IPS DF 6.9 (cell line): ENCODE data around the gene KAT2B.
A peak's percentile ranks its signal among the peaks of the same experiment; 100 is the strongest.
"Not testable (repeated sequence)": the region's sequence is repeated elsewhere in the genome, so short reads cannot be mapped to it uniquely, and the experiment has no call there.

Experiments used
- DNase-seq: peaks from one replicate; pipeline ENCODE4 v3.0.0-alpha.2; 2013; ENCODE audit warnings: low read depth, low spot score
- H3K27ac ChIP-seq: one replicate; pipeline ENCODE4 v1.5.1; 2013; ENCODE audit warnings: low read length, control low read depth
- H3K27me3 ChIP-seq: 2 replicates; pipeline ENCODE4 v1.6.1; 2013; ENCODE audit warnings: mild to moderate bottlenecking, low read length; ENCODE audit not compliant: control insufficient read depth, insufficient read depth
- H3K36me3 ChIP-seq: 2 replicates; pipeline ENCODE4 v1.6.1; 2013; ENCODE audit warnings: low read length; ENCODE audit not compliant: control insufficient read depth, insufficient read depth
- H3K4me1 ChIP-seq: 2 replicates; pipeline ENCODE4 v1.6.1; 2013; ENCODE audit warnings: low read length; ENCODE audit not compliant: control insufficient read depth, insufficient read depth
- H3K4me3 ChIP-seq: 2 replicates; pipeline ENCODE4 v1.5.1; 2013; ENCODE audit warnings: mild to moderate bottlenecking, low read length
- H3K9me3 ChIP-seq: 2 replicates; pipeline ENCODE4 v1.6.1; 2013; ENCODE audit warnings: low read length, inconsistent platforms; ENCODE audit not compliant: control insufficient read depth, insufficient read depth
- WGBS: extraction: QIAGEN DNeasy Blood & Tissue Kit; methylation state at CpG from one replicate; pipeline ENCODE4 v1.1.7; 2013; ENCODE audit warnings: mixed read lengths, missing lambda C conversion rate; ENCODE audit not compliant: insufficient read length, insufficient coverage; 5-methylcytosine and 5-hydroxymethylcytosine counted together

KAT2B gene

GRCh38 chr3:20041197-20041780 lies 1.0 kb downstream of the KAT2B start:
- Histone ChIP-seq H3K36me3 (no peaks in the 10 kb centered on the region), H3K27me3 (no peaks in the 10 kb centered on the region), H3K4me3 (peak overlapping the region; percentile 84; the same call in 1 of the 2 replicates), H3K9me3 (no peaks in the 10 kb centered on the region; the same call in 1 of the 2 replicates), H3K27ac (no peak overlapping the region), H3K4me1 (no peaks in the 10 kb centered on the region)
- no CpG with 5 or more reads among the region's 28 CpGs for WGBS
- DNase-seq = no peak

GRCh38 chr3:20042331-20042730 lies 2.1 kb downstream of the KAT2B start:
- Histone ChIP-seq H3K27ac (no peak overlapping the region), H3K9me3 (no peaks in the 10 kb centered on the region; the same call in 1 of the 2 replicates), H3K36me3 (no peaks in the 10 kb centered on the region), H3K4me3 (no peak overlapping the region), H3K4me1 (no peaks in the 10 kb centered on the region), H3K27me3 (no peaks in the 10 kb centered on the region)
- DNase-seq = no peak
- no CpG with 5 or more reads among the region's 5 CpGs for WGBS

GRCh38 chr3:20043396-20043795 lies 3.1 kb downstream of the KAT2B start:
- no peaks in the 10 kb centered on the region for H3K27me3 ChIP-seq
- no peak overlapping the region for H3K27ac ChIP-seq
- no CpG with 5 or more reads among the region's 4 CpGs for WGBS
- no peaks in the 10 kb centered on the region for H3K36me3 ChIP-seq
- H3K4me1 ChIP-seq = no peaks in the 10 kb centered on the region
- no peak overlapping the region for H3K4me3 ChIP-seq
- no peak for DNase-seq
- H3K9me3 ChIP-seq = no peaks in the 10 kb centered on the region

- no peak overlapping the region for H3K4me3 ChIP-seq
- no peak for DNase-seq
- H3K27me3 ChIP-seq = no peaks in the 10 kb centered on the region
- H3K4me1 ChIP-seq = no peaks in the 10 kb centered on the region
- H3K27ac ChIP-seq = no peak overlapping the region
- H3K9me3 ChIP-seq = no peaks in the 10 kb centered on the region
- WGBS = no CpG with 5 or more reads among the region's 4 CpGs
- no peaks in the 10 kb centered on the region for H3K36me3 ChIP-seq
Measured at GRCh38 chr3:20043825-20044224, 3.6 kb downstream of the KAT2B start.

- H3K9me3 ChIP-seq, H3K4me3 ChIP-seq, DNase-seq, H3K36me3 ChIP-seq, H3K27ac ChIP-seq, H3K27me3 ChIP-seq, H3K4me1 ChIP-seq: not testable (repeated sequence)
- WGBS = no CpG with 5 or more reads among the region's 3 CpGs
Measured at GRCh38 chr3:20045141-20045540, 4.9 kb downstream of the KAT2B start.

- no peaks in the 10 kb centered on the region for H3K9me3 ChIP-seq
- H3K4me3 ChIP-seq = no peak overlapping the region
- H3K27me3 ChIP-seq = no peaks in the 10 kb centered on the region
- DNase-seq = no peak
- H3K36me3 ChIP-seq = no peaks in the 10 kb centered on the region
- no peaks in the 10 kb centered on the region for H3K4me1 ChIP-seq
- no CpG with 5 or more reads among the region's 1 CpG for WGBS
- H3K27ac ChIP-seq = no peak overlapping the region
Measured at GRCh38 chr3:20046556-20046955, 6.3 kb downstream of the KAT2B start.

GRCh38 chr3:20047341-20047779 lies 7.1 kb downstream of the KAT2B start:
- Histone ChIP-seq H3K36me3 (no peaks in the 10 kb centered on the region), H3K27ac (no peak overlapping the region), H3K4me1 (no peaks in the 10 kb centered on the region), H3K27me3 (no peaks in the 10 kb centered on the region), H3K4me3 (no peak overlapping the region), H3K9me3 (no peaks in the 10 kb centered on the region)
- WGBS = no CpG with 5 or more reads among the region's 7 CpGs
- no peak for DNase-seq

GRCh38 chr3:20047976-20048883 lies 8.0 kb downstream of the KAT2B start:
- no peak overlapping the region for H3K4me3 ChIP-seq
- H3K27ac ChIP-seq = no peak overlapping the region
- no peaks in the 10 kb centered on the region for H3K4me1 ChIP-seq
- DNase-seq = no peak
- no peaks in the 10 kb centered on the region for H3K36me3 ChIP-seq
- 95% methylated on average over 2 of the region's 9 CpGs for WGBS
- no peaks in the 10 kb centered on the region for H3K9me3 ChIP-seq
- no peaks in the 10 kb centered on the region for H3K27me3 ChIP-seq

- no peaks in the 10 kb centered on the region for H3K4me1 ChIP-seq
- H3K36me3 ChIP-seq = no peaks in the 10 kb centered on the region
- no peak for DNase-seq
- H3K27me3 ChIP-seq = no peaks in the 10 kb centered on the region
- no peak overlapping the region for H3K4me3 ChIP-seq
- H3K27ac ChIP-seq = no peak overlapping the region
- H3K9me3 ChIP-seq = no peaks in the 10 kb centered on the region
- WGBS = no CpG with 5 or more reads among the region's 4 CpGs
Measured at GRCh38 chr3:20051123-20051806, 11.0 kb downstream of the KAT2B start.

- no peak overlapping the region for H3K27ac ChIP-seq
- no peaks in the 10 kb centered on the region for H3K27me3 ChIP-seq
- no CpG with 5 or more reads among the region's 7 CpGs for WGBS
- H3K36me3 ChIP-seq = no peaks in the 10 kb centered on the region
- H3K4me1 ChIP-seq = no peaks in the 10 kb centered on the region
- no peak overlapping the region for H3K4me3 ChIP-seq
- no peaks in the 10 kb centered on the region for H3K9me3 ChIP-seq
- DNase-seq = no peak
Measured at GRCh38 chr3:20052851-20053250, 12.6 kb downstream of the KAT2B start.
